Mesendoderm (in vitro differentiated cells): ENCODE results near the gene KRT73.
A peak's percentile ranks its signal among the peaks of the same experiment; 100 is the strongest.

Experiments used
- DNase-seq: peaks from one replicate; pipeline ENCODE4 v3.0.0; 2013
- H2AK5ac ChIP-seq: 2 replicates; pipeline ENCODE4 v1.6.1; 2013; ENCODE audit warnings: low read length, inconsistent platforms
- H2BK120ac ChIP-seq: 2 replicates; pipeline ENCODE4 v1.6.1; 2013; ENCODE audit warnings: low read depth, mild to moderate bottlenecking, low read length, moderate library complexity, mixed read lengths
- H2BK15ac ChIP-seq: replicated peaks from 2 replicates; pipeline ENCODE4 v1.6.1; 2013; ENCODE audit warnings: low read depth, mild to moderate bottlenecking, moderate library complexity
- H2BK5ac ChIP-seq: 2 replicates; pipeline ENCODE4 v1.6.1; 2013; ENCODE audit warnings: low read length, inconsistent platforms
- H3K18ac ChIP-seq: 2 replicates; pipeline ENCODE4 v1.6.1; 2013; ENCODE audit warnings: mild to moderate bottlenecking, low read length, mixed read lengths
- H3K23ac ChIP-seq: one replicate; pipeline ENCODE4 v1.6.1; 2013; ENCODE audit warnings: low read length
- H3K27ac ChIP-seq: 2 replicates; pipeline ENCODE4 v1.5.1; 2013; ENCODE audit warnings: low read depth, mild to moderate bottlenecking, inconsistent platforms, low read length, moderate library complexity
- H3K27me3 ChIP-seq: 2 replicates; pipeline ENCODE4 v1.6.1; 2013; ENCODE audit warnings: low read length, control low read depth, mild to moderate bottlenecking, inconsistent platforms; ENCODE audit not compliant: insufficient read depth, poor library complexity
- H3K36me3 ChIP-seq: 2 replicates; pipeline ENCODE4 v1.6.1; 2013; ENCODE audit warnings: low read length, inconsistent platforms; ENCODE audit not compliant: control insufficient read depth, insufficient read depth
- H3K4ac ChIP-seq: one replicate; pipeline ENCODE4 v1.6.1; 2013; ENCODE audit warnings: low read depth, mild to moderate bottlenecking, low read length, moderate library complexity
- H3K4me1 ChIP-seq: 2 replicates; pipeline ENCODE4 v1.6.1; 2013; ENCODE audit warnings: low read depth, low read length, inconsistent platforms; ENCODE audit not compliant: control insufficient read depth
- H3K4me2 ChIP-seq: 2 replicates; pipeline ENCODE4 v1.6.1; 2013; ENCODE audit warnings: low read length
- H3K4me3 ChIP-seq: 2 replicates; pipeline ENCODE4 v1.5.1; 2013; ENCODE audit warnings: mild to moderate bottlenecking, low read length
- H3K56ac ChIP-seq: one replicate; pipeline ENCODE4 v1.6.1; 2013; ENCODE audit warnings: low read length
- H3K79me1 ChIP-seq: 2 replicates; pipeline ENCODE4 v1.6.1; 2013; ENCODE audit warnings: low read length, inconsistent platforms
- H3K79me2 ChIP-seq: 2 replicates; pipeline ENCODE4 v1.6.1; 2013; ENCODE audit warnings: mild to moderate bottlenecking, low read length; ENCODE audit not compliant: control insufficient read depth, insufficient read depth
- H3K9ac ChIP-seq: 2 replicates; pipeline ENCODE4 v1.6.1; 2013; ENCODE audit warnings: low read length, inconsistent platforms
- H4K5ac ChIP-seq: one replicate; pipeline ENCODE4 v1.6.1; 2013; ENCODE audit warnings: low read length
- H4K8ac ChIP-seq: one replicate; pipeline ENCODE4 v1.6.1; 2013; ENCODE audit warnings: low read depth, mild to moderate bottlenecking, control low read depth, low read length, moderate library complexity
- WGBS: extraction: QIAGEN DNeasy Blood & Tissue Kit; methylation state at CpG from one replicate; pipeline ENCODE4 v1.1.7; 2013; ENCODE audit warnings: low lambda C conversion rate, missing lambda C conversion rate; ENCODE audit not compliant: insufficient coverage; ENCODE audit errors: extremely low coverage; 5-methylcytosine and 5-hydroxymethylcytosine counted together

The KRT73 gene

DNA sequence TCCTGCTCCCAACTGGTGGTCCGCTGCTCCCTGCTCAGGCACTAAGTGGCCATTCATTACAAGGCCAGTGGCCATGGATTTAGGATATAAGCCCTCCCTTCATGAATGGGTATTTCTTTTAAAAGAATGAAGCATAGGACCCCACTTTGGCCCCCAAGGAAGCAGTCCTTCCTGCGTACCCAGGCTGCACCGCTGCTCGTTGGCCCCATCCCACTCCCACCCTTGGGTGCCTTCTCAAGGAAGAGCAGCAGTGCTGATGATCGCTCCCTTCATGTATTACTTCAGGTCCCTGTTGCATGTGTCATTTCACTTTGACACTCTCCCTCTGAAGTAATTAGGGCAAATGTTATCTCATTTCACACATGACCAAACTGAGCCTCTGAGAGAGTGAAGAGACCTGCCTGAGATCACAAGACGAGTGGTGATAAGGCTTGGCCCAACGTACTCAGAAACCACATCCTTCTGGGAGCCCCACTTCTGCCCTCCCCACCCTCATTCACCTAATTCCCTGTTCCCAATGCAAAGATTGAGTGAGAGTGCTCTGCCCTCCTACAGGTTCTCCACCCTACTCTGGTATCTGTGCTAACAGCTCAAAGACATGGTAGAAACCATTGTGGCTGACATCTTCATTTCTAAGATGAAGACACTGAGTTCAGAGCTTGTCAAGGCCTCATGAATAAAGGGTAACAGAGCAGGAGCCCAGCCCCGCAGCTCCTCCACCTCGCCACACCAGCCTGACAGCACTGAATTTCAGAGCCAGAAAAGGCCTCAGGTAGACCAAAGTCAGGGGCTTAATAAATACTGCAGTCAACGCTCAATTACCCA is 43.9 kb upstream of the KRT73 start:
- Histone ChIP-seq H4K5ac (no peak overlapping the region), H3K36me3 (no peaks in the 10 kb centered on the region), H3K79me1 (no peaks in the 10 kb centered on the region), H2AK5ac (no peak overlapping the region), H3K4me2 (no peak overlapping the region), H3K4me1 (no peaks in the 10 kb centered on the region), H2BK120ac (no peak overlapping the region), H3K79me2 (no peaks in the 10 kb centered on the region), H3K23ac (no peak overlapping the region), H3K18ac (no peak overlapping the region), H3K9ac (no peak overlapping the region), H4K8ac (no peak overlapping the region), H2BK5ac (no peak overlapping the region), H3K4ac (no peak overlapping the region), H3K27me3 (no peaks in the 10 kb centered on the region), H3K4me3 (no peak overlapping the region), H2BK15ac (no peak overlapping the region), H3K27ac (no peak overlapping the region), H3K56ac (no peak overlapping the region)
- peak; percentile 8 for DNase-seq
- WGBS = no CpG with 5 or more reads among the region's 10 CpGs

DNA sequence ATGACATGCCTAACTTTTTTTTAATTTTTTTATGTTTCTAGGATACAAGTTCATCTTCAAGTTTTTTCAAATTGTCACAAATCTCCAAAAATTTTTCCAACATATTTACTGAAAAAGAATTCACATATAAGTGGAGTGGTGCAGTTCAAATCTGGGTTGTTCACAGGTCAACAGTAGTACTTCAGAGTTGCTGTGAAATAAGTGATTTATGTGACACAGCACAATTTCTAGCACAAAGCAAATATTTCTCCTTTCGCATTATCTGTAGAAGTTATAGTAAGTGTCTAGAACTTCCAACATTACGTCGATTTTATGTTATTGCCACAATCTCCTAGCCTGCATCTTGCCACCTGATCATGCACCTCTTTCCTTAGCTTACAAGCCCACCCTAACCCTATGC is 43.3 kb upstream of the KRT73 start:
- H3K4me2 ChIP-seq = no peak overlapping the region
- no peak overlapping the region for H4K8ac ChIP-seq
- no peak overlapping the region for H3K56ac ChIP-seq
- no peak overlapping the region for H3K4me3 ChIP-seq
- H3K23ac ChIP-seq = no peak overlapping the region
- H3K4ac ChIP-seq = no peak overlapping the region
- no peaks in the 10 kb centered on the region for H3K79me2 ChIP-seq
- no peaks in the 10 kb centered on the region for H3K4me1 ChIP-seq
- H4K5ac ChIP-seq = no peak overlapping the region
- H2BK5ac ChIP-seq = no peak overlapping the region
- H3K27ac ChIP-seq = no peak overlapping the region
- no peaks in the 10 kb centered on the region for H3K36me3 ChIP-seq
- no peak overlapping the region for H2BK120ac ChIP-seq
- no peaks in the 10 kb centered on the region for H3K27me3 ChIP-seq
- H2BK15ac ChIP-seq = no peak overlapping the region
- no peak overlapping the region for H3K18ac ChIP-seq
- H3K79me1 ChIP-seq = no peaks in the 10 kb centered on the region
- no CpG with 5 or more reads among the region's 3 CpGs for WGBS
- no peak for DNase-seq
- H3K9ac ChIP-seq = no peak overlapping the region
- no peak overlapping the region for H2AK5ac ChIP-seq

DNA sequence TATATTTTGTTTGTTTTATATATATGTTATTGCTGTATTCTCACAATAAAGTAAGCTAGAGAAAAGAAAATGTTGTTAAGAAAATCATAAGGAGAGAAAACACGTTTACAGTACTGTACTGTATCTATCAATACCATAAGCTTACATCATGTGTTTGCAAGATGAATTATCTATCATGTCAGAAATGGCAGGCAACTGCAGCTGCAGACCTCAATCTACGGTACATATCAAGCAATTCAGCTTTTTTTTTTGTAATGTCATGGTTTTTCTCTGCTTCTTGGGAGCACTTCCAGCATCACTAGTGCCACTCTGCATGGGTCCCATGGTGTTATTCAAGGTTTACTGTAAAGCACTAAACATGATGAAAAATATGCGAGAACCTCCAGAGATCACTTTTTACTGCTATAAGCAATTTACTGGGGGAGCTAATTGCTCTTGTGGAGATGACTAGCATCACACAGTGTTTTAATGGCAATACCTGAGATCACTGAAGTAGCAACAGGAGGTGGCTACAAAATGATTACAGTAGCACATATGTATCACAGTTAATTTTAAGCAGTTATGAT is 42.7 kb upstream of the KRT73 start:
- H2BK120ac ChIP-seq = no peak overlapping the region
- H3K79me1 ChIP-seq = no peaks in the 10 kb centered on the region
- H3K56ac ChIP-seq = no peak overlapping the region
- no peak overlapping the region for H3K9ac ChIP-seq
- no peak overlapping the region for H3K4me2 ChIP-seq
- H3K36me3 ChIP-seq = no peaks in the 10 kb centered on the region
- no peak overlapping the region for H3K23ac ChIP-seq
- no peak overlapping the region for H2BK5ac ChIP-seq
- no peak overlapping the region for H2AK5ac ChIP-seq
- no peak overlapping the region for H3K4me3 ChIP-seq
- H3K4ac ChIP-seq = no peak overlapping the region
- H2BK15ac ChIP-seq = no peak overlapping the region
- no peak overlapping the region for H3K18ac ChIP-seq
- no peaks in the 10 kb centered on the region for H3K79me2 ChIP-seq
- WGBS = no CpG with 5 or more reads among the region's 3 CpGs
- no peak overlapping the region for H4K5ac ChIP-seq
- DNase-seq = no peak
- no peak overlapping the region for H4K8ac ChIP-seq
- H3K4me1 ChIP-seq = no peaks in the 10 kb centered on the region
- H3K27me3 ChIP-seq = no peaks in the 10 kb centered on the region
- no peak overlapping the region for H3K27ac ChIP-seq

DNA sequence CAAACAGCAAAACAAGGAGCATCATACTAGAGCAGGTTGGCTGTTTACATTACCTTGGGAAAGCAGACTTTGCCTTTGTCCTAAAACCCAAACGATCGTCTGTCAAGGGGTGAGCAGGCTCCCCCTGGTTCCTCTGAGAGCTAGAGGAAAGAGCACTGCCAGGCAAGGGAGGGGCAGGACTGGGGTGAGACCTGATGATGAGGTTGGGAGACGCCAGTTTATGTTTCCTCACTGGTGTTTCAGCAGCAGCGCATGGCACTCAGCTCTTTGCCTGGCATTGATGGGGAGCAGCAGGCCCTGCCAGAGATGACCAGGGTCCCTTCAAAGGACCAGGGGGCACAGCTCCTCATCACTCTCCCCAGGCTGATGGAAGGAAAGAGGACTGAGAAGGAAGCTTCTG is 41.6 kb upstream of the KRT73 start:
- no peaks in the 10 kb centered on the region for H3K79me2 ChIP-seq
- H3K27me3 ChIP-seq = no peaks in the 10 kb centered on the region
- H3K36me3 ChIP-seq = no peaks in the 10 kb centered on the region

DNA sequence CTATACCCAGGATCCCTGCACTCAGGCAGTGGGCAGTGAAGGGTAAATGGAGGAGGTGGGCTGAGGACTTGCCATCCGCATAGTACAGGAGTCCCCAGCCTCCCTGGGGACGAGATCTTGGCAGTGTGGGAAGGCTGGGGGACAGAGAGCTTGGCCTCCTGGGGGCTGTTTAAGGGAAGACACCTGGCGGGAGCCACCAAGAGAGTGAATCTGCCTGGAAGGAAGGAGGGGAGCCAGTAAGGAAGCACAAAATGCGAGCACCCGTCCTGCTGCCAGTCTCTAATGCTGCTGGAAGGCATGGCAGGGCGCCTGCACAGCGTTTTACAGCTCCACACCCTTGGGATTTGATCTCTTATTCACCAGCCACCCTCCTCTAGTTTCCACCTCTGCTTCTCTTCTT is 41.0 kb upstream of the KRT73 start:
- Histone ChIP-seq H3K4me1 (no peaks in the 10 kb centered on the region), H3K79me1 (no peaks in the 10 kb centered on the region), H3K79me2 (no peaks in the 10 kb centered on the region), H3K9ac (no peak overlapping the region), H2AK5ac (no peak overlapping the region), H3K56ac (no peak overlapping the region), H2BK120ac (no peak overlapping the region), H2BK15ac (no peak overlapping the region), H3K27me3 (no peaks in the 10 kb centered on the region), H3K4me3 (no peak overlapping the region), H4K5ac (no peak overlapping the region), H3K27ac (no peak overlapping the region), H2BK5ac (no peak overlapping the region), H3K4ac (no peak overlapping the region), H3K36me3 (no peaks in the 10 kb centered on the region), H3K4me2 (no peak overlapping the region), H3K23ac (no peak overlapping the region), H3K18ac (no peak overlapping the region), H4K8ac (no peak overlapping the region)
- DNase-seq = peak; percentile 7
- WGBS = no CpG with 5 or more reads among the region's 7 CpGs

More for the DNA sequence above, 41.6 kb upstream of the KRT73 start:
- Histone ChIP-seq H3K4me1 (no peaks in the 10 kb centered on the region), H2BK15ac (no peak overlapping the region), H3K4ac (no peak overlapping the region), H2BK5ac (no peak overlapping the region), H2AK5ac (no peak overlapping the region), H2BK120ac (no peak overlapping the region), H3K79me1 (no peaks in the 10 kb centered on the region), H3K27ac (no peak overlapping the region), H3K18ac (no peak overlapping the region), H3K4me2 (no peak overlapping the region), H4K5ac (no peak overlapping the region), H4K8ac (no peak overlapping the region), H3K56ac (no peak overlapping the region), H3K9ac (no peak overlapping the region), H3K23ac (no peak overlapping the region), H3K4me3 (no peak overlapping the region)
- WGBS = no CpG with 5 or more reads among the region's 4 CpGs
- no peak for DNase-seq
